Liver (tissue), 9 donors: Measurements from ENCODE around the gene JMJD4. TPM values are rescaled to one million over a fixed set of nuclear protein-coding genes. Genes with fewer than 3 reads are reported as not detected.

Source experiments
- DNase-seq: peaks from one replicate; pipeline ENCODE4 v3.0.0-alpha.2; 2017; ENCODE audit warnings: low spot score
- H3K27ac ChIP-seq, 2 donors: one replicate each; pipeline ENCODE4 v1.7.0; 2013; ENCODE audit warnings: inconsistent platforms in 2 of 2, low read length in 2 of 2, control low read depth in 1 of 2, low read depth in 1 of 2, mild to moderate bottlenecking in 1 of 2
- H3K27me3 ChIP-seq, 4 donors: one replicate each; pipeline versions ENCODE4 v1.6.1 to v1.7.0; 2013; ENCODE audit warnings: low read length in 3 of 4, inconsistent platforms in 1 of 4, mild to moderate bottlenecking in 1 of 4, moderate library complexity in 1 of 4; ENCODE audit not compliant: control insufficient read depth in 4 of 4, insufficient read depth in 4 of 4
- H3K36me3 ChIP-seq, 4 donors: one replicate each; pipeline versions ENCODE4 v1.6.1 to v1.7.0; 2013; ENCODE audit warnings: low read length in 3 of 4, mild to moderate bottlenecking in 3 of 4, low read depth in 1 of 4, moderate library complexity in 1 of 4; ENCODE audit not compliant: control insufficient read depth in 4 of 4, insufficient read depth in 3 of 4
- H3K4me1 ChIP-seq, 4 donors: one replicate each; pipeline versions ENCODE4 v1.6.1 to v1.7.0; 2013; ENCODE audit warnings: low read length in 3 of 4, mild to moderate bottlenecking in 3 of 4, moderate library complexity in 1 of 4; ENCODE audit not compliant: control insufficient read depth in 4 of 4, insufficient read depth in 4 of 4
- H3K4me3 ChIP-seq, 3 donors: one replicate each; pipeline versions ENCODE4 v1.6.1 to v1.7.0; 2013; ENCODE audit warnings: low read length in 3 of 3, control low read depth in 1 of 3, low read depth in 1 of 3, mild to moderate bottlenecking in 1 of 3
- H3K9ac ChIP-seq, 2 donors: one replicate each; pipeline ENCODE4 v1.7.0; 2013; ENCODE audit warnings: low read length in 2 of 2, mild to moderate bottlenecking in 2 of 2, moderate library complexity in 2 of 2, control low read depth in 1 of 2, low read depth in 1 of 2
- H3K9me3 ChIP-seq, 4 donors: one replicate each; pipeline versions ENCODE4 v1.6.1 to v1.7.0; 2013; ENCODE audit warnings: low read length in 3 of 4; ENCODE audit not compliant: control insufficient read depth in 4 of 4
- FOXA1 ChIP-seq: IDR thresholded peaks from 2 replicates; pipeline ENCODE4 v1.6.1; 2016; ENCODE audit warnings: antibody characterized with exemption
- FOXA2 ChIP-seq: IDR thresholded peaks from 2 replicates; pipeline ENCODE4 v1.6.1; 2016; ENCODE audit warnings: antibody characterized with exemption
- GABPA ChIP-seq, 2 donors: IDR thresholded peaks in 1 of 2; conservative IDR thresholded peaks in 1 of 2; 2 replicates each; pipeline ENCODE4 v1.6.1; 2016; ENCODE audit warnings: antibody characterized with exemption in 2 of 2, mild to moderate bottlenecking in 1 of 2, moderate library complexity in 1 of 2
- HNF4A ChIP-seq, 2 donors: conservative IDR thresholded peaks; 2 replicates each; pipeline ENCODE4 v1.6.1; 2016; ENCODE audit warnings: antibody characterized with exemption in 2 of 2, mild to moderate bottlenecking in 2 of 2
- HNF4G ChIP-seq: IDR thresholded peaks from 2 replicates; pipeline ENCODE4 v1.6.1; 2016; ENCODE audit warnings: antibody characterized with exemption
- JUND ChIP-seq, 2 donors: IDR thresholded peaks; 2 replicates each; pipeline ENCODE4 v1.6.1; 2016; ENCODE audit warnings: antibody characterized with exemption in 2 of 2
- MAX ChIP-seq: IDR thresholded peaks from 2 replicates; pipeline ENCODE4 v1.6.1; 2016; ENCODE audit warnings: antibody characterized with exemption
- NR2F2 ChIP-seq: IDR thresholded peaks from 2 replicates; pipeline ENCODE4 v1.6.1; 2016; ENCODE audit warnings: antibody characterized with exemption
- RAD21 ChIP-seq, 2 donors: IDR thresholded peaks; 2 replicates each; pipeline ENCODE4 v1.6.1; 2016; ENCODE audit warnings: antibody characterized with exemption in 2 of 2, mild to moderate bottlenecking in 2 of 2
- SP1 ChIP-seq: IDR thresholded peaks from 2 replicates; pipeline ENCODE4 v1.6.1; 2018; ENCODE audit warnings: antibody characterized with exemption, mild to moderate bottlenecking
- TAF1 ChIP-seq: conservative IDR thresholded peaks from 2 replicates; pipeline ENCODE4 v1.6.1; 2016; ENCODE audit warnings: antibody characterized with exemption, mild to moderate bottlenecking
- YY1 ChIP-seq: IDR thresholded peaks from 2 replicates; pipeline ENCODE4 v1.6.1; 2016; ENCODE audit warnings: antibody characterized with exemption, mild to moderate bottlenecking
- WGBS: extraction: QIAGEN DNeasy Blood & Tissue Kit; methylation state at CpG from one replicate; pipeline ENCODE4 v1.1.7; 2013; 5-methylcytosine and 5-hydroxymethylcytosine counted together
- polyA plus RNA-seq, 2 donors: library from polyadenylated mRNA; stranded (reverse) in 1 of 2; unstranded in 1 of 2; fragments of 200-250 nt in 1 of 2; fragments of >200 nt in 1 of 2; fragmentation: Nextera tagmentation in 1 of 2; extraction: Ambion mirVana in 1 of 2; gene quantifications; one replicate each; pipeline versions ENCODE4 v1.2.1 to v1.2.3, GENCODE V29; 2013 to 2015
- total RNA-seq, 2 donors: library from RNA; depleted of rRNA; stranded (reverse); fragments of >200 nt; gene quantifications; one replicate each; pipeline ENCODE4 v1.2.3, GENCODE V29; 2014
- TF ChIP-seq, protein P1 (sequence below): fragments of 150-350 bp; IDR thresholded peaks from 2 replicates; pipeline ENCODE4 v1.5.1; 2017; ENCODE audit warnings: improper control_type of control experiment, low read depth, low read length; ENCODE audit not compliant: missing input control
- TF ChIP-seq, protein P2 (sequence below): IDR thresholded peaks from 2 replicates; pipeline ENCODE4 v1.6.1; 2016; ENCODE audit warnings: antibody characterized with exemption, mild to moderate bottlenecking
- TF ChIP-seq, protein P3 (sequence below): IDR thresholded peaks from 2 replicates; pipeline ENCODE4 v1.6.1; 2016; ENCODE audit warnings: antibody characterized with exemption
- donor health status: healthy.
- donor health status: healthy.
- donor health status: healthy.
- donor health status: healthy.
- donor health status: healthy.

Gene JMJD4
- total and polyA plus RNA-seq, 4 donors = 12.4 to 22.1 (median 14.1) TPM

GRCh38 chr1:227766015-227766634 is 31.0 kb upstream of the JMJD4 start:
- WGBS = 75% methylated on average over 17 of the region's 17 CpGs
- Histone ChIP-seq H3K4me3 (no peak overlapping the region), H3K27ac (no peak overlapping the region), H3K27me3 (no peaks in the 10 kb centered on the region), H3K9me3 (no peaks in the 10 kb centered on the region), H3K9ac (no peak overlapping the region), H3K36me3 (peaks cover 8 to 33% (median 18%) of the 10 kb centered on the region in 4 donors), H3K4me1 (peaks cover 1 to 15% (median 11%) of the 10 kb centered on the region in 4 donors)
- TF ChIP-seq HNF4A (conservative IDR thresholded peaks at IDR 0.05) (no peak), RAD21 (IDR thresholded peaks at IDR 0.05) (no peak), TAF1 (no peak), FOXA1 (no peak), NR2F2 (no peak), JUND (IDR thresholded peaks at IDR 0.05) (no peak)
- TF ChIP-seq, protein P1, sequence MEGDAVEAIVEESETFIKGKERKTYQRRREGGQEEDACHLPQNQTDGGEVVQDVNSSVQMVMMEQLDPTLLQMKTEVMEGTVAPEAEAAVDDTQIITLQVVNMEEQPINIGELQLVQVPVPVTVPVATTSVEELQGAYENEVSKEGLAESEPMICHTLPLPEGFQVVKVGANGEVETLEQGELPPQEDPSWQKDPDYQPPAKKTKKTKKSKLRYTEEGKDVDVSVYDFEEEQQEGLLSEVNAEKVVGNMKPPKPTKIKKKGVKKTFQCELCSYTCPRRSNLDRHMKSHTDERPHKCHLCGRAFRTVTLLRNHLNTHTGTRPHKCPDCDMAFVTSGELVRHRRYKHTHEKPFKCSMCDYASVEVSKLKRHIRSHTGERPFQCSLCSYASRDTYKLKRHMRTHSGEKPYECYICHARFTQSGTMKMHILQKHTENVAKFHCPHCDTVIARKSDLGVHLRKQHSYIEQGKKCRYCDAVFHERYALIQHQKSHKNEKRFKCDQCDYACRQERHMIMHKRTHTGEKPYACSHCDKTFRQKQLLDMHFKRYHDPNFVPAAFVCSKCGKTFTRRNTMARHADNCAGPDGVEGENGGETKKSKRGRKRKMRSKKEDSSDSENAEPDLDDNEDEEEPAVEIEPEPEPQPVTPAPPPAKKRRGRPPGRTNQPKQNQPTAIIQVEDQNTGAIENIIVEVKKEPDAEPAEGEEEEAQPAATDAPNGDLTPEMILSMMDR = no peak
- TF ChIP-seq, protein P2, sequence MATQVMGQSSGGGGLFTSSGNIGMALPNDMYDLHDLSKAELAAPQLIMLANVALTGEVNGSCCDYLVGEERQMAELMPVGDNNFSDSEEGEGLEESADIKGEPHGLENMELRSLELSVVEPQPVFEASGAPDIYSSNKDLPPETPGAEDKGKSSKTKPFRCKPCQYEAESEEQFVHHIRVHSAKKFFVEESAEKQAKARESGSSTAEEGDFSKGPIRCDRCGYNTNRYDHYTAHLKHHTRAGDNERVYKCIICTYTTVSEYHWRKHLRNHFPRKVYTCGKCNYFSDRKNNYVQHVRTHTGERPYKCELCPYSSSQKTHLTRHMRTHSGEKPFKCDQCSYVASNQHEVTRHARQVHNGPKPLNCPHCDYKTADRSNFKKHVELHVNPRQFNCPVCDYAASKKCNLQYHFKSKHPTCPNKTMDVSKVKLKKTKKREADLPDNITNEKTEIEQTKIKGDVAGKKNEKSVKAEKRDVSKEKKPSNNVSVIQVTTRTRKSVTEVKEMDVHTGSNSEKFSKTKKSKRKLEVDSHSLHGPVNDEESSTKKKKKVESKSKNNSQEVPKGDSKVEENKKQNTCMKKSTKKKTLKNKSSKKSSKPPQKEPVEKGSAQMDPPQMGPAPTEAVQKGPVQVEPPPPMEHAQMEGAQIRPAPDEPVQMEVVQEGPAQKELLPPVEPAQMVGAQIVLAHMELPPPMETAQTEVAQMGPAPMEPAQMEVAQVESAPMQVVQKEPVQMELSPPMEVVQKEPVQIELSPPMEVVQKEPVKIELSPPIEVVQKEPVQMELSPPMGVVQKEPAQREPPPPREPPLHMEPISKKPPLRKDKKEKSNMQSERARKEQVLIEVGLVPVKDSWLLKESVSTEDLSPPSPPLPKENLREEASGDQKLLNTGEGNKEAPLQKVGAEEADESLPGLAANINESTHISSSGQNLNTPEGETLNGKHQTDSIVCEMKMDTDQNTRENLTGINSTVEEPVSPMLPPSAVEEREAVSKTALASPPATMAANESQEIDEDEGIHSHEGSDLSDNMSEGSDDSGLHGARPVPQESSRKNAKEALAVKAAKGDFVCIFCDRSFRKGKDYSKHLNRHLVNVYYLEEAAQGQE = no peak
- no peak for DNase-seq

- H3K27ac ChIP-seq = no peak overlapping the region
- H3K9me3 ChIP-seq = no peaks in the 10 kb centered on the region
- H3K36me3 ChIP-seq = peaks cover 8 to 33% (median 18%) of the 10 kb centered on the region in 4 donors
- H3K4me3 ChIP-seq = no peak overlapping the region
- no peak for DNase-seq
- 92% methylated on average over 8 of the region's 8 CpGs for WGBS
- no peaks in the 10 kb centered on the region for H3K27me3 ChIP-seq
- no peak overlapping the region for H3K9ac ChIP-seq
- H3K4me1 ChIP-seq = peaks cover 1 to 22% (median 14%) of the 10 kb centered on the region in 4 donors
- TF ChIP-seq NR2F2 (no peak), YY1 (no peak), MAX (no peak), SP1 (no peak), JUND (IDR thresholded peaks at IDR 0.05) (no peak), RAD21 (IDR thresholded peaks at IDR 0.05) (no peak), HNF4G (no peak), FOXA1 (no peak), FOXA2 (no peak), GABPA (IDR thresholded peaks at IDR 0.05 in 1 of 2, conservative IDR thresholded peaks at IDR 0.05 in 1 of 2) (no peak), TAF1 (no peak), HNF4A (conservative IDR thresholded peaks at IDR 0.05) (no peak)
- TF ChIP-seq, protein P2 = no peak
- TF ChIP-seq, protein P1 = no peak
- TF ChIP-seq, protein P3, sequence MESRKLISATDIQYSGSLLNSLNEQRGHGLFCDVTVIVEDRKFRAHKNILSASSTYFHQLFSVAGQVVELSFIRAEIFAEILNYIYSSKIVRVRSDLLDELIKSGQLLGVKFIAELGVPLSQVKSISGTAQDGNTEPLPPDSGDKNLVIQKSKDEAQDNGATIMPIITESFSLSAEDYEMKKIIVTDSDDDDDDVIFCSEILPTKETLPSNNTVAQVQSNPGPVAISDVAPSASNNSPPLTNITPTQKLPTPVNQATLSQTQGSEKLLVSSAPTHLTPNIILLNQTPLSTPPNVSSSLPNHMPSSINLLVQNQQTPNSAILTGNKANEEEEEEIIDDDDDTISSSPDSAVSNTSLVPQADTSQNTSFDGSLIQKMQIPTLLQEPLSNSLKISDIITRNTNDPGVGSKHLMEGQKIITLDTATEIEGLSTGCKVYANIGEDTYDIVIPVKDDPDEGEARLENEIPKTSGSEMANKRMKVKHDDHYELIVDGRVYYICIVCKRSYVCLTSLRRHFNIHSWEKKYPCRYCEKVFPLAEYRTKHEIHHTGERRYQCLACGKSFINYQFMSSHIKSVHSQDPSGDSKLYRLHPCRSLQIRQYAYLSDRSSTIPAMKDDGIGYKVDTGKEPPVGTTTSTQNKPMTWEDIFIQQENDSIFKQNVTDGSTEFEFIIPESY = no peak
These were observed 30.3 kb upstream of the JMJD4 start for GRCh38 chr1:227765261-227766014.
